SK-N-DZ (cell line): ENCODE data around the gene TRIM29.
A peak's percentile ranks its signal among the peaks of the same experiment; 100 is the strongest.

Experiments
- DNase-seq: peaks from one replicate; pipeline ENCODE4 v3.0.0-alpha.2; 2015; ENCODE audit warnings: low spot score

TRIM29 gene

DNA sequence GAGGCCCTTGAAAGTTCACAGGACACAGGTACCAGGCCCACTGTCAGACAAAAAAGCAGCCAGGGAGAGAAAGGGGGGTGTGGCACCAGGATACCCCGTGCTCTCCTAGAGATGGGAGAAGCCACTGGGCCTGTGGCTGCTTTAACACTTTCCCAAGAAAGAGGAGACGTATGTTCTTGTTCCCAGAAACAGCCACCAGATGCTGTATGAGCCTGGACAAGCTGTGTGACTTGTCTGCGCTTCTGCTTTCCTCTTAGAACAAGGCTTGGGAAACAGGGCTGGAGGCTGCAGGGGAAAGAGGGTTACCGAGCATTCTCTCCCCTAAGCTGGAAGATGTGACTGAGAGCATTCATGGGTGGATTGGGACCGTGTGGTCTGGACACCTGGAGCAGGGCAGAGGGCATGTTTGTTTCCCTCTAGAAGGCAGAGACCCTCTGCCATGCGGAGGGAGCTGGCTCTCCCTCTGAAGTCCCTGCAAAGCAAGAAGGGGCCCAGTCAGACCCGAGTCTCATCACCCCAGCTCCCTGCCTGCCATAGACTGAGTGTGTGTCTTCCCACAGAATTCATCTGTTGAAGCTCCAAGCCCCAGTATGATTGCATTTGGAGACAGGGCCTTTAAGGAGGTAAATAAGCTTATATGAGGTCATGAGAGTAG lies 74.1 kb downstream of the TRIM29 start:
- no peak for DNase-seq

DNA sequence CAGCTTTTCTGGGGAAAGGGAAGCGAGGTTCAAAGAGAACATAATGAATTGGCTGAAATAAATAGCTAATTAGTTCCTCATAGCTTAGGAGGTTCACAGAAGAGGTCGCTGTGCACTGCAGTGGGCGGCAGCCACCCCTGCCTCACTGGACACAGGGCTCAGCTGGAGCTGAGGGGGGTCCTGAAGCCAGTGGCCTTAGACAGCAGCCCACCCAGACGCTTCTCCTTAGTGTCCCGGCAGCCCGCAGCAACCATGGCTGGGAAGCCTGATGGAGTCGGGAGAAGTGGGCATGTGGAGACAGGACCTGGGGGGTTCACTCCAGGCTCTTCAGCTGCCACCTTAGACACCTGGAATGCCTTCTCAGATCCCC lies 75.4 kb downstream of the TRIM29 start:
- no peak for DNase-seq

DNA sequence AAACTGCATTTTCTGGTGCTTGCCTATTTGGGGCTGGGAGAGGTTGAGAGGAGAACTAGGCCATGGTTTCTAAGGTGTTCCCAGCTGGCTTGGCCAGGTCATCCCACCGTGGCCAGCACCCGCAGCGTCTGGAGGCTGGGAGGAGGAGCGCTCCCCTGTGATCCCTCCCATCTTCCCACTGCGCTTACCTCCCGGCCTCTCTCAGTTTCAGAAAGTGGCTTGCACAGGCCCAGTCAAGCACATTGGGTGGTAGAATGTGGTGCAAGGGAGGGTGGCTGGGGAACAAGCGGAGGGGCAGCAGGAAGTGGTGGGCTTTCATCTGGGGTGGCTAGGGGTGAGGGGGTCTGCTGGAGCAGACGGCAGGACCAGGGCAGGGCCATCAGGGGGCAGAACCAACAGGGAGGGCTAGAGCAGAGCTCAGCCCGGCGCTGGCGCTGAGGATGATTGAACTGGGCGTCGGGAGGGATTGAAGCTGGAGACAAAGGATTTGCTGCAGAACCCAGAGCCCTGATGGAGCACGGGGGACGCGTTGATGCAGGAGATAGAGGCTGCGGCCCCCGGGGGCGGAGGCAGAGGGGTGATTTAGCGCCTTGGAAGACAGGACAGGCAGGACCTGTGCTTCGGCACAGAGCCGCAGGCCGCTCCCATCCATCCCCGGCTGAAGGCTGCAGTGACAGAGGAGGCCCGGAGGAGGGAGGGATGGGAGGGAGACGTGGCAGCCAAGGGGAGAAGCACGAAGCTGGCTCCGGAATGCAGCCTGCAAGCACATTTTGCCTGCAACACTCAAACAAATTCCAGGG lies 76.0 kb downstream of the TRIM29 start:
- peak; percentile 44 for DNase-seq
